Lower leg skin (tissue), 4 donors: ENCODE results near the gene TBC1D22A. TPM values are rescaled to one million over a fixed set of nuclear protein-coding genes. Genes with fewer than 3 reads are reported as not detected.

Source experiments
- DNase-seq, 2 donors: peaks; one replicate each; pipeline ENCODE4 v3.0.0-alpha.2; 2019; ENCODE audit warnings: low spot score in 2 of 2
- H3K4me3 ChIP-seq: fragments of 200-600 bp; sonication (generic); 2 replicates; pipeline ENCODE4 v1.5.1; 2017; ENCODE audit warnings: mild to moderate bottlenecking, low read depth; ENCODE audit not compliant: poor library complexity, severe bottlenecking
- POLR2A ChIP-seq, 2 donors: fragments of 450-650 bp; IDR thresholded peaks; one replicate each; pipeline ENCODE4 v1.6.1; 2016 to 2017; ENCODE audit warnings: antibody characterized with exemption in 2 of 2, mild to moderate bottlenecking in 1 of 2, moderate library complexity in 1 of 2
- WGBS, 2 donors: methylation state at CpG; one replicate each; pipeline ENCODE4 v1.1.5; 2018; 5-methylcytosine and 5-hydroxymethylcytosine counted together
- intact Hi-C: fragments of 100-400 bp; cut with DNase I; formaldehyde crosslinking; loops from one replicate; pipeline ENCODE4 v1.15.0; 2023; ENCODE audit warnings: low total_unique reads
- total RNA-seq, 4 donors: library from RNA; depleted of rRNA; stranded (reverse); fragments of >200 nt; gene quantifications; one replicate each; pipeline ENCODE4 v1.1.0, GENCODE V29; 2016
- TF ChIP-seq, protein P1 (sequence below), 3 donors: fragments of 450-650 bp; IDR thresholded peaks; one replicate each; pipeline ENCODE4 v1.5.1; 2016; ENCODE audit warnings: antibody characterized with exemption in 3 of 3, mild to moderate bottlenecking in 3 of 3, moderate library complexity in 2 of 3

TBC1D22A gene
- total RNA-seq, 4 donors from 2014 or later: 21.8 to 32.3 (median 31.6) TPM

DNA sequence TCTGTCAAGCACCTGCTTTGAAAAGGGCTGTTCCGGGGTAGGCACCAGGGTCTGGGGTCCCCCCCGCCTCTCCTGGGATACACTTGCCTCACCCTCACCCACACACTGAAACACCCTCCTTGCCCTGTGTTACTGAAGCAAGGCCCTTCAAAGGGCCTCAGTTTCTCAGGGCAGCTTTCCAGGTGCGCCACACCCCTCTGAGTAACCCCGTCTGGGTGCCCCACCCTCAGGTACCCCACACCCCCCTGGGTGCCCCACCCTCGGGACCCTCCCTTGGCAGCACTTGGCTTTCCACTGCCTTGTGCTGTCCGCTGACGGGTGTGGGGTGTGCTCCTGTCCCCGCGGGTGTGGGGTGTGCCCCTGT, 413.6 kb downstream of the TBC1D22A start:
- intact Hi-C loops: no loop called here
- TF ChIP-seq, protein P1, sequence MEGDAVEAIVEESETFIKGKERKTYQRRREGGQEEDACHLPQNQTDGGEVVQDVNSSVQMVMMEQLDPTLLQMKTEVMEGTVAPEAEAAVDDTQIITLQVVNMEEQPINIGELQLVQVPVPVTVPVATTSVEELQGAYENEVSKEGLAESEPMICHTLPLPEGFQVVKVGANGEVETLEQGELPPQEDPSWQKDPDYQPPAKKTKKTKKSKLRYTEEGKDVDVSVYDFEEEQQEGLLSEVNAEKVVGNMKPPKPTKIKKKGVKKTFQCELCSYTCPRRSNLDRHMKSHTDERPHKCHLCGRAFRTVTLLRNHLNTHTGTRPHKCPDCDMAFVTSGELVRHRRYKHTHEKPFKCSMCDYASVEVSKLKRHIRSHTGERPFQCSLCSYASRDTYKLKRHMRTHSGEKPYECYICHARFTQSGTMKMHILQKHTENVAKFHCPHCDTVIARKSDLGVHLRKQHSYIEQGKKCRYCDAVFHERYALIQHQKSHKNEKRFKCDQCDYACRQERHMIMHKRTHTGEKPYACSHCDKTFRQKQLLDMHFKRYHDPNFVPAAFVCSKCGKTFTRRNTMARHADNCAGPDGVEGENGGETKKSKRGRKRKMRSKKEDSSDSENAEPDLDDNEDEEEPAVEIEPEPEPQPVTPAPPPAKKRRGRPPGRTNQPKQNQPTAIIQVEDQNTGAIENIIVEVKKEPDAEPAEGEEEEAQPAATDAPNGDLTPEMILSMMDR (IDR thresholded peaks at IDR 0.05): no peak
- no peak for TF ChIP-seq POLR2A (IDR thresholded peaks at IDR 0.05)
- peak in 1 of 2 donors; percentile 76 for DNase-seq
- WGBS, 2 donors: 56 to 60% methylated on average over 2 to 9 of the region's 9 CpGs
- H3K4me3 ChIP-seq: no peak overlapping the region

DNA sequence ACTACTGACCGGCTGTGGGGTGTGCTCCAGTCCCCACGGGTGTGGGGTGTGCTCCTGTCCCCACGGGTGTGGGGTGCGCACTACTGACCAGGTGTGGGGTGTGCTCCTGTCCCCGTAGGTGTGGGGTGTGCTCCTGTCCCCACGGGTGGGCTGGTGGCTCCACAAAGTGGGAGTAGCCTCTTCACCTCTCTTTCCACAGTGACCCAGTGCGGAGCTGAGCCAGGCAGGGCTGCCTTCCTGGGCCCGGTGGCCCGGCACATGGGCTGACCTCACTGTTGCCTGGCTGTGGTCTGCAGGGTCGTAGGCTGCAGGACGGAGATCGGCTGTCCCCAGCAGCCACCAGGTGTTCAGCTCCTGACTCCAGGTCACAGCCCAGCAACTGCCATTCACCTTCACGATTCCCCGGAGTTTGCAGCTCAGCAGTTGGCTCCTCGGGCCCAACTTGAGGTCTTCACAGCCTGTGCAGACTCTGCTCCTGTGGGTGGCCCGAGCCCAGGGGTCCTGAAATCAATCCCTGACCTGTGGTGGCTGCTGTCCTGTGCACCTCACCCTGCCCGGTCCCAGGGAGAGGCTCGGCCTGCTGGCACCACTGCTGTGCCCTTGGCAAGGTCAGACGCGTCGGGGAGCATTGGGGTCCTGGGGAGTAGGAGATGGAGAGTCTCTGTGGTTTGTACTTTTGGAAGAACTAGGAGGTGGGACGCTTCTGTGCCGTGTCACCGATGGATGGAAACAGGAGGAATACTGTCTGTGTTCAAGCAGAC, 414.3 kb downstream of the TBC1D22A start:
- no peak overlapping the region for H3K4me3 ChIP-seq
- DNase-seq: peak in 1 of 2 donors; percentile 81
- 95 to 97% methylated on average over 12 to 21 of the region's 24 CpGs for WGBS, 2 donors
- TF ChIP-seq, protein P1 (IDR thresholded peaks at IDR 0.05): no peak
- TF ChIP-seq POLR2A (IDR thresholded peaks at IDR 0.05): no peak
- intact Hi-C loops: no loop called here

DNA sequence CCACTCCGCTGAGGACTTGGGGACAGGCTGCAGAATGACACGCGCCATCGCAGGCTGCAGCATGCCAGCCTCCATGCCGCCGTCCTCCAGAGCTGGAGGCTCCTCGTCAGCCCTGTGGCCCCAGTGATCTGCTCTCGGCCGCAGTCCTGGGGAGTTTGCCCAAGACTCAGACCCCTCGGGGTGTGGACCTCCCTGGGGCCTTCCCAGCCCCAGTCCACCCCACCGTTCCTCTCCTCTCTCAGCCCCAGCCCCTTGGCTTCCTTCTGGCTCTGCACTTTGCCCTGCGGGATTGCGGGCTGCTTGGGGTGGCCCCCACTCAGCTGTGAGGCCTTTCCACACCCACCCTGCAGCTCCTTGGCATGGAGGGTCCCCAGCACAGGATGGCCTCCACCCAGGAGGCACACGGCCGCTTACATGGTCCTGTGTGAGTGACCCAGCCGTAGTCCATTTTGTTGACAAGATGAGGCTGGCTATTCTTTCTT, 414.9 kb downstream of the TBC1D22A start:
- no peak for TF ChIP-seq POLR2A (IDR thresholded peaks at IDR 0.05)
- TF ChIP-seq, protein P1 (IDR thresholded peaks at IDR 0.05): no peak
- no peak for DNase-seq
- intact Hi-C loops: no loop called here
- WGBS, 2 donors: 96 to 97% methylated on average over 11 to 16 of the region's 16 CpGs
- H3K4me3 ChIP-seq: no peak overlapping the region

DNA sequence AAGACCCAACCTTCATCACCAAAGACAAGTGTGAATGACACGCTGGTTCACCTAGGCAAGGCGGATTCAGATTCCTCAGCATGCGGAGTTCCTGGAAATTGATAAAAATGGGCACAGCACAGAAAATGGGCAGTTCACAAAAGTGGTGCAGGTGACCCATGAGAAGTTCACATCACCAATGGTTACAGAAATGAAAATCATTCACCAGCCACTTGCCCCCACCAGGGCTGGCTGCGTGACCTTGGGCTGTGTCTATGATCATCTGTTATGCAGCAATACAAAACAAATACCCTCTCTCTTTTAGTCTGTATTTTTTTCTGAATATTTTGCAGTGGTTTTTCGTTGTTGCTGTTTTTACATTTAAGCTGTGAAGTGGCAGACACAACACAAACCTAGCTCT, 415.9 kb downstream of the TBC1D22A start:
- peak in 1 of 2 donors; percentile 79 for DNase-seq
- WGBS, 2 donors: 96 to 97% methylated on average over 5 of the region's 5 CpGs

DNA sequence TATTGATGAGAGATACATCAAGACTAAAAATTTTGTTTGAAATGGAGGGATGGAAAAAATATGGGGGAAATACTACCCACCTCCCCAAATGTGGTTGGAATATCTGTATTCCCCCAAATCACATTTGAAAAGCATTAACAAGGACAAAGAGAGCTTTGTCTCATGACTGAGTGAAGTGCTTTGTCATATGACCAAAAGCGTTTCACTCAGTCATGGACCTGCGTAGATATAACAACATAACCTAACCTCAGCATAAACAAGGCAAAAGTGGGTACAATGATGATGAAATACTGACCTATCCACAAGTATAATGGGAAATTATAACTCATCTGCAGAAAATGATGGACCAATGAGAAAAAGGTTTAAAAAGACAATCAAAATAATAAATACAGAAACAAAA, 418.3 kb downstream of the TBC1D22A start:
- 87 to 88% methylated on average over 2 of the region's 2 CpGs for WGBS, 2 donors
- no peak overlapping the region for H3K4me3 ChIP-seq
- no peak for DNase-seq
- intact Hi-C loops: no loop called here
- TF ChIP-seq POLR2A (IDR thresholded peaks at IDR 0.05): no peak
- TF ChIP-seq, protein P1 (IDR thresholded peaks at IDR 0.05): no peak

More for the DNA sequence above, 415.9 kb downstream of the TBC1D22A start:
- intact Hi-C loops: no loop called here
- no peak overlapping the region for H3K4me3 ChIP-seq
- no peak for TF ChIP-seq POLR2A (IDR thresholded peaks at IDR 0.05)
- TF ChIP-seq, protein P1 (IDR thresholded peaks at IDR 0.05): no peak
